H1 (cell line): Measurements from ENCODE around the gene BBS7. TPM values are rescaled to one million over a fixed set of nuclear protein-coding genes. Genes with fewer than 3 reads are reported as not detected.

Source experiments
- CTCF ChIA-PET: fragments of 300-600 bp; sonication (Branson Sonifier 250); formaldehyde crosslinking; loops from one replicate; lab custom pipeline; 2021; ENCODE audit not compliant: partially characterized antibody; lab: Charles Lee
- POLR2A ChIA-PET: fragments of 300-600 bp; sonication (Branson Sonifier 250); formaldehyde crosslinking; loops from one replicate; lab custom pipeline; 2021; ENCODE audit warnings: inconsistent platforms; ENCODE audit not compliant: partially characterized antibody; lab: Charles Lee
- DNase-seq, 2 experiments: peaks; one replicate each; pipeline versions ENCODE4 v3.0.0 to v3.0.0-alpha.2; 2010 to 2022; ENCODE audit warnings: low spot score in 2 of 2, low read depth in 1 of 2, mixed read lengths in 1 of 2
- FAIRE-seq: peaks from 2 replicates; lab custom pipeline; 2011; peaks lifted over from hg19 to GRCh38; lab: Jason Lieb, UNC
- H2AFZ ChIP-seq: 2 replicates; pipeline ENCODE4 v1.8.1; 2012; ENCODE audit warnings: low read length, inconsistent platforms
- H2AK5ac ChIP-seq: 2 replicates; pipeline ENCODE4 v1.6.1; 2013; ENCODE audit warnings: low read depth, low read length
- H2BK120ac ChIP-seq: replicated peaks from 2 replicates; pipeline ENCODE3; 2013; ENCODE audit warnings: low read depth, low read length, inconsistent platforms
- H2BK12ac ChIP-seq: 2 replicates; pipeline ENCODE4 v1.6.1; 2013; ENCODE audit warnings: low read depth, low read length
- H2BK15ac ChIP-seq: 2 replicates; pipeline ENCODE4 v1.6.1; 2013; ENCODE audit warnings: low read length
- H2BK20ac ChIP-seq: 2 replicates; pipeline ENCODE4 v1.6.1; 2013; ENCODE audit warnings: low read length
- H2BK5ac ChIP-seq: 2 replicates; pipeline ENCODE4 v1.6.1; 2013; ENCODE audit warnings: low read depth, low read length
- H3K14ac ChIP-seq: 2 replicates; pipeline ENCODE4 v1.6.1; 2013; ENCODE audit warnings: inconsistent platforms; ENCODE audit not compliant: insufficient read length
- H3K18ac ChIP-seq: 2 replicates; pipeline ENCODE4 v1.6.1; 2013; ENCODE audit warnings: low read length; ENCODE audit errors: extremely low read depth
- H3K23ac ChIP-seq: 2 replicates; pipeline ENCODE4 v1.6.1; 2013; ENCODE audit warnings: inconsistent platforms; ENCODE audit not compliant: insufficient read length
- H3K23me2 ChIP-seq: 2 replicates; pipeline ENCODE4 v1.6.1; 2013; ENCODE audit warnings: low read depth, low read length
- H3K27ac ChIP-seq: 2 replicates; pipeline ENCODE4 v1.6.1; 2011; ENCODE audit warnings: low read depth, low read length, inconsistent platforms
- H3K27me3 ChIP-seq, 4 experiments: replicated peaks in 1 of 4; 1 replicate in 1 of 4; 2 replicates in 3 of 4; pipeline versions ENCODE4 v1.6.1 to v1.8.1; 2011 to 2013; ENCODE audit warnings: low read length in 3 of 4, mild to moderate bottlenecking in 3 of 4, inconsistent platforms in 2 of 4, mixed read lengths in 2 of 4, moderate library complexity in 1 of 4; ENCODE audit not compliant: control insufficient read depth in 3 of 4, insufficient read depth in 3 of 4; ENCODE audit errors: extremely low read depth in 1 of 4
- H3K36me3 ChIP-seq, 4 experiments: 2 replicates each; pipeline versions ENCODE4 v1.6.1 to v1.8.1; 2011 to 2013; ENCODE audit warnings: mild to moderate bottlenecking in 4 of 4, low read length in 3 of 4, moderate library complexity in 2 of 4, control low read depth in 1 of 4, inconsistent platforms in 1 of 4; ENCODE audit not compliant: insufficient read depth in 4 of 4, control insufficient read depth in 2 of 4
- H3K4ac ChIP-seq: replicated peaks from 2 replicates; pipeline ENCODE3; 2013; ENCODE audit warnings: low read length, low read depth, mixed read lengths, inconsistent platforms; ENCODE audit not compliant: insufficient read length
- H3K4me1 ChIP-seq, 4 experiments: replicated peaks in 1 of 4; 1 replicate in 1 of 4; 2 replicates in 3 of 4; pipeline versions ENCODE4 v1.6.1 to v1.8.1; 2011 to 2013; ENCODE audit warnings: low read length in 3 of 4, inconsistent platforms in 2 of 4, mixed read lengths in 1 of 4; ENCODE audit not compliant: insufficient read depth in 4 of 4, control insufficient read depth in 3 of 4
- H3K4me2 ChIP-seq, 2 experiments: 2 replicates each; pipeline versions ENCODE4 v1.6.1 to v1.8.1; 2011 to 2013; ENCODE audit warnings: low read depth in 2 of 2, low read length in 2 of 2, control low read depth in 1 of 2, inconsistent platforms in 1 of 2, mild to moderate bottlenecking in 1 of 2; ENCODE audit not compliant: insufficient read depth in 1 of 2
- H3K4me3 ChIP-seq, 4 experiments: fragments of 200-600, 300-600 bp in 1 of 4; sonication (generic), shearing (Covaris generic), sonication (Bioruptor Twin) in 1 of 4; 2 replicates each; pipeline versions ENCODE4 v1.5.1 to v1.8.1; 2011 to 2016; ENCODE audit warnings: low read length in 4 of 4, low read depth in 3 of 4, control low read depth in 2 of 4, inconsistent platforms in 2 of 4, mild to moderate bottlenecking in 2 of 4, mixed read lengths in 1 of 4, moderate library complexity in 1 of 4; ENCODE audit not compliant: insufficient read depth in 2 of 4; ENCODE audit errors: extremely low read depth in 1 of 4
- H3K56ac ChIP-seq: replicated peaks from 2 replicates; pipeline ENCODE3; 2013; ENCODE audit warnings: low read depth, mild to moderate bottlenecking, mixed read lengths, low read length, inconsistent platforms; ENCODE audit not compliant: insufficient read length
- H3K79me1 ChIP-seq: 2 replicates; pipeline ENCODE4 v1.6.1; 2013; ENCODE audit warnings: low read depth, low read length, control low read depth
- H3K79me2 ChIP-seq, 2 experiments: 2 replicates each; pipeline versions ENCODE4 v1.6.1 to v1.8.1; 2012 to 2013; ENCODE audit warnings: low read length in 2 of 2, mild to moderate bottlenecking in 2 of 2, inconsistent platforms in 1 of 2; ENCODE audit not compliant: insufficient read depth in 2 of 2, control insufficient read depth in 1 of 2
- H3K9ac ChIP-seq, 4 experiments: replicated peaks in 1 of 4; 1 replicate in 1 of 4; 2 replicates in 3 of 4; pipeline versions ENCODE4 v1.6.1 to v1.8.1; 2011 to 2013; ENCODE audit warnings: low read depth in 3 of 4, low read length in 3 of 4, control low read depth in 2 of 4, mild to moderate bottlenecking in 2 of 4, moderate library complexity in 2 of 4, inconsistent platforms in 1 of 4; ENCODE audit errors: extremely low read depth in 1 of 4
- H3K9me3 ChIP-seq, 2 experiments: 2 replicates each; pipeline versions ENCODE4 v1.6.1 to v1.8.1; 2012 to 2013; ENCODE audit warnings: mild to moderate bottlenecking in 2 of 2, moderate library complexity in 2 of 2, control low read depth in 1 of 2, inconsistent platforms in 1 of 2, low read depth in 1 of 2, low read length in 1 of 2, mixed read lengths in 1 of 2; ENCODE audit not compliant: insufficient read depth in 2 of 2
- H4K20me1 ChIP-seq, 2 experiments: replicated peaks in 1 of 2; 2 replicates each; pipeline versions ENCODE3 to v1.8.1; 2011 to 2013; ENCODE audit warnings: inconsistent platforms in 2 of 2, low read length in 2 of 2, mild to moderate bottlenecking in 1 of 2; ENCODE audit not compliant: insufficient read depth in 2 of 2, control insufficient read depth in 1 of 2
- H4K5ac ChIP-seq: 2 replicates; pipeline ENCODE4 v1.6.1; 2013; ENCODE audit warnings: low read length, low read depth, mixed read lengths, inconsistent platforms; ENCODE audit not compliant: insufficient read length
- H4K8ac ChIP-seq: 2 replicates; pipeline ENCODE4 v1.8.0; 2013; ENCODE audit warnings: mild to moderate bottlenecking, moderate library complexity, low read length, inconsistent platforms; ENCODE audit not compliant: insufficient read depth; ENCODE audit errors: extremely low read depth
- H4K91ac ChIP-seq: replicated peaks from 2 replicates; pipeline ENCODE3; 2013; ENCODE audit warnings: low read length, mixed read lengths, inconsistent platforms; ENCODE audit not compliant: insufficient read length
- CEBPB ChIP-seq: IDR thresholded peaks from 2 replicates; pipeline ENCODE4 v1.6.1; 2012; ENCODE audit warnings: low read depth, low read length
- CHD2 ChIP-seq: IDR thresholded peaks from 2 replicates; pipeline ENCODE4 v1.6.1; 2012; ENCODE audit warnings: low read length, improper control_type of control experiment
- CTCF ChIP-seq, 3 experiments: IDR thresholded peaks; 1 replicate in 2 of 3; 2 replicates in 1 of 3; pipeline versions ENCODE4 v1.5.1 to v1.6.1; 2011; ENCODE audit warnings: low read length in 3 of 3, mild to moderate bottlenecking in 3 of 3, inconsistent platforms in 2 of 3, low read depth in 1 of 3, moderate library complexity in 1 of 3; ENCODE audit not compliant: insufficient read depth in 1 of 3; ENCODE audit errors: control extremely low read depth in 1 of 3
- FOSL1 ChIP-seq: IDR thresholded peaks from 2 replicates; pipeline ENCODE4 v1.6.1; 2011; ENCODE audit warnings: mild to moderate bottlenecking, low read depth, low read length, moderate library complexity; ENCODE audit not compliant: insufficient read depth
- HDAC6 ChIP-seq: IDR thresholded peaks from one replicate; pipeline ENCODE4 v1.7.1; 2012; ENCODE audit warnings: low read depth, mild to moderate bottlenecking, inconsistent platforms, low read length, moderate library complexity
- KDM4A ChIP-seq: IDR thresholded peaks from one replicate; pipeline ENCODE4 v1.7.1; 2012; ENCODE audit warnings: low read depth, mild to moderate bottlenecking, moderate library complexity, low read length, inconsistent platforms; ENCODE audit not compliant: severe bottlenecking
- POLR2AphosphoS5 ChIP-seq: IDR thresholded peaks from 2 replicates; pipeline ENCODE4 v1.6.1; 2011; ENCODE audit warnings: low read depth, low read length
- POU5F1 ChIP-seq: IDR thresholded peaks from 2 replicates; pipeline ENCODE4 v1.6.1; 2011; ENCODE audit warnings: low read depth, mild to moderate bottlenecking, low read length, moderate library complexity
- RFX5 ChIP-seq: IDR thresholded peaks from 2 replicates; pipeline ENCODE4 v1.6.1; 2011; ENCODE audit warnings: low read depth, low read length, improper control_type of control experiment, borderline replicate concordance
- RNF2 ChIP-seq: fragments of 200-900, 300-1000 bp; sonication (generic); IDR thresholded peaks from 2 replicates; pipeline ENCODE4 v1.7.1; 2016; ENCODE audit warnings: borderline replicate concordance, low read depth, mild to moderate bottlenecking, antibody characterized with exemption, low read length; ENCODE audit not compliant: poor library complexity, severe bottlenecking; ENCODE audit errors: missing control alignments
- SIRT6 ChIP-seq: IDR thresholded peaks from one replicate; pipeline ENCODE4 v1.7.1; 2012; ENCODE audit warnings: low read length, inconsistent platforms
- SRF ChIP-seq: IDR thresholded peaks from 2 replicates; pipeline ENCODE4 v1.6.1; 2011; ENCODE audit warnings: mild to moderate bottlenecking, low read depth, low read length, moderate library complexity
- WGBS, 2 experiments: shearing (Covaris generic) in 1 of 2; methylation state at CpG; one replicate each; pipeline versions ENCODE4 v1.1.6 to v1.1.7; 2013 to 2015; ENCODE audit warnings: low lambda C conversion rate in 2 of 2, mixed read lengths in 2 of 2, inconsistent platforms in 1 of 2, low coverage in 1 of 2, missing lambda C conversion rate in 1 of 2; ENCODE audit not compliant: insufficient replicate concordance in 2 of 2, insufficient coverage in 1 of 2, insufficient read length in 1 of 2; ENCODE audit errors: extremely low coverage in 1 of 2, missing lambda C conversion rate in 1 of 2; 5-methylcytosine and 5-hydroxymethylcytosine counted together
- polyA plus RNA-seq, 7 experiments: library from polyadenylated mRNA; depleted of rRNA in 3 of 7; stranded (reverse) in 5 of 7; unstranded in 2 of 7; fragments of >200 nt in 5 of 7; fragments of 200-250 nt in 2 of 7; gene quantifications; 1 replicate in 5 of 7; 2 replicates in 1 of 7; 4 replicates in 1 of 7; pipeline versions ENCODE4 v1.2.1 to v1.2.3, GENCODE V29; 2011 to 2013; ENCODE audit warnings: missing spikeins in 2 of 7, mixed read lengths in 2 of 7
- total RNA-seq: library from RNA; stranded (reverse); fragmentation: NEBNext Ultra II Directional; extraction: Animal tissue kit (Norgen Biotek cat#: 25700); gene quantifications from 2 replicates; pipeline ENCODE4 v1.2.1, GENCODE V29; 2021

The BBS7 gene
- total and polyA plus RNA-seq, 2 of the 8 experiments (the other 6 are each of a cell fraction or from before 2014, with no cell fraction given): 16.6 to 21.5 TPM

GRCh38 chr4:121873604-121874003 lies 3.3 kb upstream of the BBS7 start:
- H3K18ac ChIP-seq: no peak overlapping the region
- no peak overlapping the region for H2BK15ac ChIP-seq
- no peak overlapping the region for H2BK20ac ChIP-seq
- H2AK5ac ChIP-seq: no peak overlapping the region
- H4K20me1 ChIP-seq: no peaks in the 10 kb centered on the region
- no peak overlapping the region for H3K4ac ChIP-seq
- H3K4me2 ChIP-seq: no peak overlapping the region
- H3K27me3 ChIP-seq: no peaks in the 10 kb centered on the region
- WGBS, 2 experiments: 87% methylated on average over 3 of the region's 3 CpGs; no CpG with 5 or more reads in 1 of the 2 experiments
- peaks cover 4% of the 10 kb centered on the region; the same call in 1 of the 2 replicates for H3K23me2 ChIP-seq
- no peak overlapping the region for H3K4me3 ChIP-seq
- H2BK5ac ChIP-seq: no peak overlapping the region
- H4K5ac ChIP-seq: no peak overlapping the region
- no peak for DNase-seq
- H3K14ac ChIP-seq: no peak overlapping the region
- no peak overlapping the region for H4K91ac ChIP-seq
- no peak overlapping the region for H3K9ac ChIP-seq
- no peaks in the 10 kb centered on the region for H3K79me1 ChIP-seq
- no peak overlapping the region for H3K23ac ChIP-seq
- H3K79me2 ChIP-seq: no peaks in the 10 kb centered on the region
- no peak overlapping the region for H2BK12ac ChIP-seq
- no peak overlapping the region for H3K56ac ChIP-seq
- no peaks in the 10 kb centered on the region for H3K9me3 ChIP-seq
- H3K27ac ChIP-seq: no peak overlapping the region
- H2BK120ac ChIP-seq: no peak overlapping the region
- no peak for FAIRE-seq
- H4K8ac ChIP-seq: no peak overlapping the region
- ChIA-PET CTCF (interaction anchor here (0.6 kb wide), 1 partner anchor 702 kb away, joined by 3 read pairs; no protein-coding TSS in a partner anchor), POLR2A (interaction anchor here (0.9 to 1.5 kb wide), 2 partner anchors 50 to 55 kb away, joined by 3 to 4 read pairs; partner anchors contain the start of gene CCNA2)
- H3K36me3 ChIP-seq: no peaks in the 10 kb centered on the region
- H2AFZ ChIP-seq: no peak overlapping the region
- no peaks in the 10 kb centered on the region; a peak in 3 of 7 replicates for H3K4me1 ChIP-seq
- TF ChIP-seq RNF2: no peak
- no peak for TF ChIP-seq POLR2AphosphoS5
- TF ChIP-seq CHD2: no peak
- TF ChIP-seq FOSL1: no peak
- no peak for TF ChIP-seq SIRT6
- TF ChIP-seq POU5F1: no peak
- TF ChIP-seq SRF: no peak
- TF ChIP-seq RFX5: no peak
- no peak for TF ChIP-seq KDM4A
- TF ChIP-seq CEBPB: no peak
- no peak for TF ChIP-seq CTCF (IDR thresholded peaks at IDR 0.05; ENCODE audit: control extremely low read depth in 1 of 3, insufficient read depth in 1 of 3, low read depth in 1 of 3, low read length in 3 of 3)
- TF ChIP-seq HDAC6: no peak
